ENCODE data around the gene C2CD2.
"Not testable (repeated sequence)": the region's sequence is repeated elsewhere in the genome, so short reads cannot be mapped to it uniquely, and the experiment has no call there.

C2CD2 gene

DNA sequence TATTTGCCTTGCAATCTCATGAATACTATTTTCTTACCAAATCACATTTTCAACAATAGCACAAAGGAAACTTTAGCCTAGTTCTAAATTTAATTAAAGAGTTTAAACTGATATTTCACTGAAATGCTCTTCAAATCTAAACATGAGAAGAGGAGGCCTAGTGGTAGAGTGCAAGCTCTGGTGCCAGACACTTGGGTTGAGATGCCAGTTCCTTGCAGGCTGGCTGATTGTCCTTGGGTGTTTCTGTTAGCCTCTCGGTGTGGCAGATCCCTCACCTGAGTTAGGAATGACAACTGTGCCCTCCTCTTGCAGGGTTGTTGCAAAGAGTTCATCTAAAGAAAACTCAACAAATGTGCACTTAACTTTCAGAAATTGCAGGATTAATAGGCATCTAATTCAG is 43.8 kb upstream of the C2CD2 start:
- Histone ChIP-seq H3K27ac (no peak overlapping the region), H3K9me3 (no peaks in the 10 kb centered on the region), H3K4me1 (peaks cover 0 to 13% (median 0%) of the 10 kb centered on the region in 4 donors), H3K36me3 (peaks cover 6 to 50% (median 27%) of the 10 kb centered on the region in 3 donors), H3K27me3 (no peaks in the 10 kb centered on the region), H3K4me3 (no peak overlapping the region)
- intact Hi-C loops (cut with DNase I; ENCODE audit: low total_unique reads), result no loop called here
- TF ChIP-seq, protein P1, sequence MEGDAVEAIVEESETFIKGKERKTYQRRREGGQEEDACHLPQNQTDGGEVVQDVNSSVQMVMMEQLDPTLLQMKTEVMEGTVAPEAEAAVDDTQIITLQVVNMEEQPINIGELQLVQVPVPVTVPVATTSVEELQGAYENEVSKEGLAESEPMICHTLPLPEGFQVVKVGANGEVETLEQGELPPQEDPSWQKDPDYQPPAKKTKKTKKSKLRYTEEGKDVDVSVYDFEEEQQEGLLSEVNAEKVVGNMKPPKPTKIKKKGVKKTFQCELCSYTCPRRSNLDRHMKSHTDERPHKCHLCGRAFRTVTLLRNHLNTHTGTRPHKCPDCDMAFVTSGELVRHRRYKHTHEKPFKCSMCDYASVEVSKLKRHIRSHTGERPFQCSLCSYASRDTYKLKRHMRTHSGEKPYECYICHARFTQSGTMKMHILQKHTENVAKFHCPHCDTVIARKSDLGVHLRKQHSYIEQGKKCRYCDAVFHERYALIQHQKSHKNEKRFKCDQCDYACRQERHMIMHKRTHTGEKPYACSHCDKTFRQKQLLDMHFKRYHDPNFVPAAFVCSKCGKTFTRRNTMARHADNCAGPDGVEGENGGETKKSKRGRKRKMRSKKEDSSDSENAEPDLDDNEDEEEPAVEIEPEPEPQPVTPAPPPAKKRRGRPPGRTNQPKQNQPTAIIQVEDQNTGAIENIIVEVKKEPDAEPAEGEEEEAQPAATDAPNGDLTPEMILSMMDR (IDR thresholded peaks at IDR 0.05), result no peak
- DNase-seq, result no peak

DNA sequence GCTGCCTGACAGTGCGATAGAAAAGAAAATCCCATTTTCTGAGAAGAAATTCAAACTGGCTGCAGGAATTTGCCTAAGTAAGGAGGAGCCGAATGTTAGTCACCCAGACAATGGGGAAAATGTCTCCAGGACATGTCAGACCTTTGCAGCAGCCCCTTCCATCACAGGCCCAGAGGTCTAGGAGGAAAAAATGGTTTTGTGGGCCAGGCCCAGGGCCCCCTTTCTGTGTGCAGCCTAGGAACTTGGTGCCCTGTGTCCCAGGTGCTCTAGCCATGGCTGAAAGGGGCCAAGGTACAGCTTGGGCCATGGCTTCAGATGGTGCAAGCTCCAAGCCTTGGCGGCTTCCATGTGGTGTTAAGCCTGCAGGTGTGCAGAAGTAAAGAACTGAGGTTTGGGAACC is 41.8 kb upstream of the C2CD2 start:
- intact Hi-C loops (cut with DNase I; ENCODE audit: low total_unique reads), result no loop called here
- Histone ChIP-seq H3K4me3 (no peak overlapping the region), H3K27ac (no peak overlapping the region), H3K4me1 (peaks cover 0 to 13% (median 0%) of the 10 kb centered on the region in 4 donors), H3K36me3 (peaks cover 25 to 51% (median 44%) of the 10 kb centered on the region in 3 donors), H3K27me3 (no peaks in the 10 kb centered on the region), H3K9me3 (no peaks in the 10 kb centered on the region)
- DNase-seq, result no peak
- TF ChIP-seq, protein P1 (IDR thresholded peaks at IDR 0.05), result no peak

DNA sequence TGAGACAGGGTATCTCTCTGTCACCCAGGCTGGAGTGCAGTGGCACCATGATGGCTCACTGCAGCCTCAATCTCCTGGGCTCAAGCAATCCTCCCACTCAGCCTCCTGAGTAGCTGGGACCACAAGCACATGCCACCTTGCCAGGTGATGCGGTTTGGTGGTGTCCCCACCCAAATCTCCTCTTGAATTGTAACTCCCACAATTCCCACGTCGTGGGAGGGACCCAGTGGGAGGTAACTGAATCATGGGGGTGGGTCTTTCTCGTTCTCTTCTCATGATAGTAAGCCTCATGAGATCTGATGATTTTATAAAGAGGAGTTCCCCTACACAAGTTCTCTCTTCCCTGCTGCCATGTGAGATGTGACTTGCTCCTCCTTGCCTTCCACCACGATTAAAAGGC is 40.8 kb upstream of the C2CD2 start:
- H3K4me3 ChIP-seq; DNase-seq; H3K27ac ChIP-seq; intact Hi-C loops (cut with DNase I; ENCODE audit: low total_unique reads); H3K9me3 ChIP-seq; H3K27me3 ChIP-seq: not testable (repeated sequence)
- peaks cover 25 to 52% (median 42%) of the 10 kb centered on the region in 3 donors for H3K36me3 ChIP-seq
- peaks cover 0 to 13% (median 0%) of the 10 kb centered on the region in 4 donors for H3K4me1 ChIP-seq

DNA sequence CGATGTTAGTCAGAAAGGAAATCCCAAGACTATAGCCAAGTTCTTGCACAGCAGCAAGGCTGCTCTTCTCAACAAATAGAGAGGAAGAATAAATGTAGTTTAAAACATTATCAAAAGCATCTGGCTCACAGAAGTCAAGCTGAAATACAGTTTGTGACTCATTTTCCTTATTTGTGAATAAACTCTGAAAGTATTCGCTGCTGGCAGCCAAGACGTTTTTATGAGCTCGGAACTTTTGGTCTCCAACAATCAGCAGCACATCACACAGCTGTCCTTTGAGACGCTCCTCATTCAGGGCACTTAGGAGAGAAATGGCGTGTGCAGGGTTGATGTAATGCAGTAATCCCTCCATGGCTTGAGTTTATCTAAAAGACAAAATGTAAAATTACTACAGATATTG is 39.9 kb upstream of the C2CD2 start:
- intact Hi-C loops (cut with DNase I; ENCODE audit: low total_unique reads), result no loop called here
- no peaks in the 10 kb centered on the region for H3K27me3 ChIP-seq
- peaks cover 0 to 13% (median 0%) of the 10 kb centered on the region in 4 donors for H3K4me1 ChIP-seq
- H3K9me3 ChIP-seq, result no peaks in the 10 kb centered on the region
- H3K4me3 ChIP-seq, result no peak overlapping the region
- H3K36me3 ChIP-seq, result peaks cover 25 to 56% (median 41%) of the 10 kb centered on the region in 3 donors
- DNase-seq, result peak in 1 of 2 donors; percentile 43
- TF ChIP-seq, protein P1 (IDR thresholded peaks at IDR 0.05), result no peak
- peak overlapping the region in 1 of 2 donors; percentile 35 for H3K27ac ChIP-seq

DNA sequence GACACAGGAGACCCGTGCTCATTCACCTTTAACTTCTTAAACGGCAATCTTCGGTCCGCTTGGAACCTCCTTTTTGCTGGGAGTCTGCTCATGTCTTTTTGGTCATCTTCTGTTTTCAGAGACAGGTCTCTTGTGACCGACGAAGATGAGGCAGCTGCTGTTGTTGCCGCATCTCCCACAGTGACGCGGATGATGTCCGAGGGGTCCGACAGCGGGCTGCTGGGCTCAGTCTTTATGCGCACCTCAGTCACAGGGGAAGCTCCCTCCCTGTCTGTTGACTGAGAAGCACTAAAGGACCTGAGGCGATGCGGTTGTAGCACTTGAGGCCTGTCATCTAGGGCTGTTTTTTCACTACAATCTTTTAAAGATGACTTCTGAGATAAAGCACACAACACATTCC is 38.8 kb upstream of the C2CD2 start:
- intact Hi-C loops (cut with DNase I; ENCODE audit: low total_unique reads), result no loop called here
- Histone ChIP-seq H3K27me3 (no peaks in the 10 kb centered on the region), H3K4me3 (no peak overlapping the region), H3K9me3 (no peaks in the 10 kb centered on the region), H3K27ac (peak overlapping the region in 1 of 2 donors; percentile 35), H3K4me1 (peaks cover 0 to 13% (median 0%) of the 10 kb centered on the region in 4 donors), H3K36me3 (peaks cover 25 to 56% (median 41%) of the 10 kb centered on the region in 3 donors)
- TF ChIP-seq, protein P1 (IDR thresholded peaks at IDR 0.05), result no peak
- DNase-seq, result no peak

DNA sequence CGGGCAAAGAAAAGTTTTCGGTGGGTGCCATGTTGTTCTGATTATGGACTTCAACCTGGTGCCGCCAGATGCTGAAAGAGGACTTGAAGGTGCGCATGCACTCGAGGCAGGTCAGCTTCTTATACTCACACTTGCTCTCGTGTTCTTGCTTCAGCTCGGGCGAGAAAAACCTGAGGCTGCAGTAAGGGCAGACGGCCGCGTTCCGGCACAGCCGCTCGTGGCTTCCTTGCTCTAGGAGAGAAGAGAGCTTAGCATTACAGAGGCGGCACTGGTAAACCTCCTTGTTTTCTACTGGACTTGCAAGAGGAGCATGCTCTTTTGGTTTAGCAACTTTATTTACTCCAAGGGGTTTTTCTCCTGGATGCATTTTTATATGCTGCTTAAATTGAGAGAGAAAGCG is 37.8 kb upstream of the C2CD2 start:
- intact Hi-C loops (cut with DNase I; ENCODE audit: low total_unique reads), result no loop called here
- TF ChIP-seq, protein P1 (IDR thresholded peaks at IDR 0.05), result no peak
- DNase-seq, result no peak
- H3K4me3 ChIP-seq, result no peak overlapping the region
- no peak overlapping the region for H3K27ac ChIP-seq
- H3K27me3 ChIP-seq, result no peaks in the 10 kb centered on the region
- no peaks in the 10 kb centered on the region for H3K9me3 ChIP-seq
- peaks cover 25 to 48% (median 41%) of the 10 kb centered on the region in 3 donors for H3K36me3 ChIP-seq
- H3K4me1 ChIP-seq, result peaks cover 0 to 13% (median 0%) of the 10 kb centered on the region in 4 donors

All from tibial artery (tissue), 4 donors.